Limb (tissue), 2 donors: ENCODE data around the gene TMEM267.
A peak's percentile ranks its signal among the peaks of the same experiment; 100 is the strongest.
"Not testable (repeated sequence)": the region's sequence is repeated elsewhere in the genome, so short reads cannot be mapped to it uniquely, and the experiment has no call there.

Experiments used
- DNase-seq, 2 donors: peaks; one replicate each; pipeline ENCODE4 v3.0.0-alpha.2; 2016; ENCODE audit errors: extremely low spot score in 2 of 2

The TMEM267 gene, protein sequence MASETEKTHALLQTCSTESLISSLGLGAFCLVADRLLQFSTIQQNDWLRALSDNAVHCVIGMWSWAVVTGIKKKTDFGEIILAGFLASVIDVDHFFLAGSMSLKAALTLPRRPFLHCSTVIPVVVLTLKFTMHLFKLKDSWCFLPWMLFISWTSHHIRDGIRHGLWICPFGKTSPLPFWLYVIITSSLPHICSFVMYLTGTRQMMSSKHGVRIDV

DNA sequence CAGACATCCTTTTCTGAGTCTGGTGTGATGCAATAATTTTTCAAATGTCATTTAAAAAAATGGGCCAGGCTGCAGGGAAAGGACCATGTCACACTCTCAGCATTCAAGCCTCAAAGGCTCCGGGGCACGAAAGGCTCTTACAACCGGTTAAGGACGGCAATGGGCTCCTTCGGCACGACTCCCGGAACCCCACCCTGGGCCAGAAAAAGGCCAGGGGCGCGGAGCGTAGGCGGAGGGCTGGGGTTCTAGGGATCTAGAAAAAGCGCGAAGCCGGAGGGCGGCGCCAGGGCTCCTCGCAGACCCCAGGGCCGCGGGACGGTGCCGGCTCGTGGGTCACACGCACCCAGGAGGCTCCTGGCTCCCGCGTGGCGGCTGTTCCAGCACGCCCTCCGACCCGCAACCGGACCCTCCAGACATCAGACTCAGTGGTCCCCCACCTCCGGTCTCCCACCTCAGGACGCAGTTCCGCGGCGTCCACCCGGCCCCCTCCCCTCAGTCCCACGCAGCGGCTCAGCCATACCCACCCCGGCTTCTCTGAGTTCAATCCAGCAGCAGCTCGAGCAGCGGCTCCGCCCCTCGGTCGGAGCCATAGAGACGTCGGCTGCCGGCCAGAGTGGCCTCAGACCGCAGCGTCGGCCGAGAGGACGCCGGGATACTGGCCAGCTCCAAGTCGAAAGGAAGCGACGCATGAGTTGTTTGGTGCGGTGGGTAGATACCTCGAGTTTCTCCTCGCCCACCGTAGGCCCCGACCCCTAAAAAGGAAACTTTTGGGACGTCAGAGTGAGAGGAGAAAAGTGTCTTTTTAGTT, at the start of gene TMEM267:
Gene TMEM267 (minus strand): TSS at position 568 of the 808 bp plus-strand sequence. CDS start 29,896 bp downstream, outside the sequence.
- peak; percentile 93 to 94 for DNase-seq

DNA sequence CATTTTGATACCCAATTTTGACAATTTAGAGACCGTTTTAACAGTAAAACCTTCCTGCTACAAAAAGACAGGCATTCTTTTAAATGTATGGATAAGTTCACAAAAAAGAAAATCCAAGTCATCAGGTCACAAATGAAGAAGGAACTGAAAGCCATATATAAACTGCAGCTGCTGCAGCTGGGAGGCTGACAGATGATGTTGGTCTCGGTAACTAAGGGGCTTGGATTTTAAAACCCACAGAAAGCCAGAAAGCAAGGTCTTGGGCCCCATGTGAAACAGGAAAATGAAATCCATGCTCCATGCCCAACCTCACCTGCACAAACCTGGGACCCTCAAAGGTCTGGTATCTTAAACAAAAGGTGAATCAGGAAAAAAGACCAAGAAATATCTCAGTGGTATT, 47.0 kb upstream of the TMEM267 start:
- no peak for DNase-seq

DNA sequence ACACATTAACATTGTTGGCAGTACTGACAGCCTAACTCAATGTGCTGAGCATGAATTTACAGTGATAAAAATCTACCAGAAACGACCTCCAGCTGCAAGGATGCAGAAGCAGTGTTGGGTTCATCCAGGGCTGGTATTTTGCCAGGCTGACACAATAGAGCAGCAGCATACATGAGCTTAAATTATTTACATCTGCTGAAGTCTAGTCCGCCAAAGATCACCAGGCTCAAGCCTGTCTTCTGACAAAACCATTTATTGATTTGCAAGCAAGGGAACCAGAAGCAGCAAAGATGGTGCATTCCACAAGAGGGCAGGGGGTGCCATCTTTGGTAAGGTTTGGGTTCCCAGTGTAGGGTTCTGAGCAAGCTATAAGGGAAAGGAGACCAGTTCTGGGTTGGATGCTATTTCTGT, 40.0 kb upstream of the TMEM267 start:
- DNase-seq = no peak

DNA sequence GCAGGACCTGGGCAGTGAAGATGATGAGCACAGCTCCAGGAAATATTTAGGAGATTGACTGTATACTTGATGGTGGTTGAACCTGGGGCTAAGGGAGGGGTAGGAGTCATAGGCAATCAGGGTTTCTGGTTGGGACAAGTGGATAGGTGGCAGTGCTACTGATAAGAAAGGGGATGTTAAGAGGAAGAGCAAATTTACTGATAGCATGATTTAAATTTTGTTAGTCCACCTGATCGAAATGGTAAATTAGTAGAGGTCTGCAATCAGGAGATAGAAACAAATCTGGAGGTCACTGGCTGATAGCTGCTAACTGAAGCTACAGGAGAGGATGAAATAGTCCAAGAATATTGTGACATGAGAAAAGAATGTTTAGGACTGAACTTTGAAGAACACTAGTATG, 37.0 kb upstream of the TMEM267 start:
- no peak for DNase-seq

DNA sequence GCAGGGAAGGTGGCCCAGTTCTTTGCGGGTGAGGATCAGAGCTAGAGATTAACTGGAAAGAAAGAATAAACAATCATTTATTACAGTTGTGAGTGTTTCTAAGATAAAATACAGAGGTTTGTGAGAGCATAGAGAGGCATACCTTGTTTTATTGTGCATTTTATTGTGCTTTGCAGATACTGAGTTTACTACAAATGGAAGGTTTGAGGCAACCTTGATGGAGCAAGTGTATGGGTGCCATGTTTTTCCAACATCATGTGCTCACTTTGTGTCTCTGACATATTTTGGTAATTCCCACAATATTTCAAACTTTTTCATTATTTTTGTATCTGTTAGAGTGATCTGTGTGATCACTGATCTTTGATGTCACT, 32.0 kb upstream of the TMEM267 start:
- no peak for DNase-seq

DNA sequence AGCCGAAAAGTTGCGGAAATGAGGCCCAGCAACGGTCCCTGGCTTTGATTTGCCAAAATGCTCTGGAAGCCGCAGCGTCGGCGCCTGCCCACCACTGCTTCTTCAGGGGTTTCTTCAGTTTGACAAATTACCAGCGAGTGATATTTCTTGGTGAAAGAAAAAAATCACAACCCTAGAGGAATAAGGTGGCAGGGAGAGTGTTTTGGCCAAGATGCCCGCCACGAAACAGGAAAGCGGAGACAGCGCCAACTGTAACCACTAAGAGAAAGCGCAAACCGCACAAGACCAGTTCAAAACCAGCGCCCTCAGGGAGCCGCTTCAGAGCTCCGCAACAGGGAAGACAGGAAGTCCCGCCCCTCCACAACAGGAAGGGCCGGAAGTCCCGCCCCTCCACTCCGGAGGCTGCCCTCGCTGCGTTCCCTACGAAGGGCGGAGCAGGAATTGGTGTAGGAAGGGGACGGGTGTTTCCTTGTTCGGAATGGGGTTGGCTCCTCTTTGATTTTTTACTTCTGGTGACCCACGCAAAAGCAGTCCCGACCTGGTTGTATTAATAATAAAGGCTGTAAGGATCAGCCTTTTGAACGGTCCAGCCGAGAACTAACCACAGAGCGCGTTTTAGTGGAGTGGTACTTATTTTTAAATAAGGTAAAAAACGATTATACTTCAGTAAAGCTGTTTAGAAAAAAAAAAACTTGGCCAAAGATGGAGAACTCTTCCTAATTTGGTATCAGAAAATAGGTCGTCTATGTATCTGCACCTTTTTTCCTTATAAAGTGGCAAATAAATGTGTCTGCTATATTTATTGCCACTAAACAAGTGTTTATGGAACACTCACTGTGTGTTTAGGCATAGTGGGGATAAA, 31.4 kb upstream of the TMEM267 start, which contains the start of gene C5orf34:
Gene C5orf34 (minus strand): TSS at position 333 of the 862 bp plus-strand sequence. CDS start 5,809 bp downstream, outside the sequence.
- peak; percentile 97 to 98 for DNase-seq

DNA sequence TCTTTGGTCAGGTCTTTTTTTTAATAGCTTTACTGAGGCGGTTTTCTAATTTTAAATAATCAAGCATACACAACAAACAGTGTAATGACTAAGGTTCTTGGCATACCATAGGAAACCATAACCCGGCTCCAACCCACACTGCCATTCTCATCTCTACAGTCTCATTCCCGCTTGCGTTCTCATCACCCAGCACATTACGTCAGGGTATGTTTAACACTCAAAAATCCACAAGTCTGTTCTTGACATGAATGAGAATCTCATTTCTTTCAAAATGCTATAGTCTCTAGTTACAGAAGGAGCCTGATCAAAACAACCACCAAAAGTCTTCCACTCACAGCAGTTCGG, 30.8 kb upstream of the TMEM267 start:
- no peak for DNase-seq

DNA sequence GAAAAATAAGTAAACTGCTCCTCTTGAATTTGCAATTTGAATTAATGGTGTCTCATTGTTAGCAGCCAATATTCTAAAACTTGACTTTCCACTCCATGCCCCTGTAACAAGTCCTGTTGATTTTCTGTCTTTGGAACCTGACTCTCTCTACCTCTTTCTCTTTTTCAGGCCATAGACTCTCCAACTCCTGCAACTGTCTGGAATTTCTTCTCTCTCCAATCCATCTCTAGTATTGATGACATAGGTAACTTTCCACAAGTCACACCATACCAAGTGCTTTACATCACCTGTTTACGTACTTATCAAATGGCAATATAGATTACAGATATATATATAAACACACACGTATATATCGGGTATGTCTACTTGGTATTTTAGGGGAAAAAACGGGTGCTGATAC, 30.4 kb upstream of the TMEM267 start:
- no peak for DNase-seq

DNA sequence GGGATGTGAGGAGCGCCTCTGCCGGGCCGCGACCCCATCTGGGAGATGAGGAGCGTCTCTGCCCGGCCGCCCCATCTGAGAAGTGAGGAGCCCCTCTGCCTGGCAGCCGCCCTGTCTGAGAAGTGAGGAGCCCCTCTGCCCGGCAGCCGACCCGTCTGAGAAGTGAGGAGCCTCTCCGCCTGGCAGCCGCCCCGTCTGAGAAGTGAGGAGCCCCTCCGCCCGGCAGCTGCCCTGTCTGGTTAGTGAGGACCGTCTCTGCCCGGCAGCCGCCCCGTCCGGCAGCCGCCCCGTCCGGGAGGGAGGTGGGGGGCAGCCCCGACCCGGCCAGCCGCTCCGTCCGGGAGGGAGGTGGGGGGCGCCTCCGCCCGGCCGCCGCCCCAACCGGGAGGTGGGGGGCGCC, 27.4 kb upstream of the TMEM267 start:
- not testable (repeated sequence) for DNase-seq

DNA sequence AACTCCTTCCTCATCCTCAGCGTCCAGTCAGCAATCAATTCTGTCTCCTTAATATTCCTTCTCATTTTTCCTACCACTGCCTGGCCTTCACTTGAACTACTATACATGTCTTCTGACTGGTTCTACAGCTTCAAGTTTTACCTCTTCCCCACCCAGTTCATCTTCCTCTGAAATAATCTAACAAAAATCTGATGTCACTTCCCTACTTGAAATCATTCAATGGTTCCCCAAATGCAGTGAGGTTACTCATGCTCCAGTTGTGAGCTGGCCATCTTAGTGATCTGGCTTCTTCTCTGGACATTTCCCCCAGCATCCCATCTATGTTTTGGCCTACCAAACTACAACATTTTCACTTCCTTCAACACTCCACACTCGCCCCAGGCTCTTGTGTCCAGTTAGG, 14.9 kb upstream of the TMEM267 start:
- DNase-seq = no peak

DNA sequence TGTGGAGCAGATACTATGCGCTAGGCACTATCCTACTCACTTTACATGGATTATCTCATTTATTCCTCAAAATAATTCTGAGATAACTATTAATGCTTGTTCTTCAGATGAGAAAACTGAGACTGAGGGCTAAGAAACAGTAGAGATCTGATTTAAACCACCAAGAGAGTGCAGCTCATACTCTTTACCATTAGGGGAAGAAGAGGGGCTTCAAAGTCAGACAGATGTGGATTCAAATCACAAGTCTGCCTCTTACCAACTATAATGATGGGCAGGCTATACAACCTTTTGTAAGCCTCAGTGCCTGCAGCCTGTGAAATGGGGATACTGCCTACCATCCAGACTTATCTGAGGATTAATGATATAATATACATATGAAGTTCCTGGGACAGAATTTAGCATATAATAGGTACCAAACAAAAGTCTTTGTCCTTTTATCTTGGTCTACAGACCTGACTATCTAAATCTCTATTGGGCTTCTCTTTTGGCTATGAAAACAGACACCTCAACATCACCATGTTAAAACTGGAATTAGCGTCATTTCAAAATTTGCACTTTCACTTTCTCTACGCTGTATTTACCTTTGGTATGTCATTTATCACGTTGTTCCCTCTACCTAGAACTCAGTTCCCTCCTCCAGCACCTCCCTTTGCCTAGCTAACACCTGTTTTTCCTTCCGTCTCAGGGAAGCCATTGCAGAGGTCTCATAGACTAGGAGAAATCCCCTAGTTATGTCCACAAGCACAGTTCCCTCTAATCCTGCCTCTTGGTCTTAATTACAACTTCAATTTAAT, 13.8 kb upstream of the TMEM267 start:
- DNase-seq = no peak

DNA sequence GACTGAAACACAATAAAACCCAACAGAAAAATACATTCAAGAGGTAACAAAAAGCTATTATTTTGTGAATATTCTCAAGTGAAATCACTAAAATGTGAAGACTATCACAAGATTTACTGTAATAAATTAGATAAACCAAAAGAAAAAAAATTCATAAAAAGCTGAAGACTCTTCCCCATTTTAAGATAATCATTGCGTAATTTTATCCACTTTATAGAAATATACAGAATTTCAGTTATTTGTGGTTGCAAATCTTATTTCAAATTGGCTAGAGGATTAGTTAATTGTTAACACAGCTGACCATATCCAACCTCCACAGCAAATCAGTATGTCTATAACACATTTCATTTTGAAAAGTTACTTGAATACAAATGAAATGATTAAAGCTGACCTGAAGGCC, 7.7 kb upstream of the TMEM267 start:
- DNase-seq = no peak

DNA sequence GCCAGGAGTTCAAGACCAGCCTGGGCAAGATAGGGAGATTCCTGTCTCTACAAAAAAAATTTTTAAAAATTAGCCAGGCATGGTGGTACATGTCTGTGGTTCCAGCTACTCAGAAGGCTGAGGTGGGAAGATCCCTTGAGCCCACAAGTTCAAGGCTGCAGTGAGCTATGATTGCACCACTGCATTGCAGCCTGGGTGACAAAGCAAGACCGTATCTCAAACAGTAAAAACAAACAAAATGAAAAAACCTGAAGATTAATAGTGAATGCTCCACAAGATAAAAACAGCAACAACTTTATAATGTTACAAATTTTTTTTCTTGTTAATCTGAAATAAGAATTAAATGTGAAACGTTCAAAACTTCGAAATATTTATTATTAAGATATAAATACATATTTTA, 2.7 kb upstream of the TMEM267 start:
- DNase-seq = no peak

DNA sequence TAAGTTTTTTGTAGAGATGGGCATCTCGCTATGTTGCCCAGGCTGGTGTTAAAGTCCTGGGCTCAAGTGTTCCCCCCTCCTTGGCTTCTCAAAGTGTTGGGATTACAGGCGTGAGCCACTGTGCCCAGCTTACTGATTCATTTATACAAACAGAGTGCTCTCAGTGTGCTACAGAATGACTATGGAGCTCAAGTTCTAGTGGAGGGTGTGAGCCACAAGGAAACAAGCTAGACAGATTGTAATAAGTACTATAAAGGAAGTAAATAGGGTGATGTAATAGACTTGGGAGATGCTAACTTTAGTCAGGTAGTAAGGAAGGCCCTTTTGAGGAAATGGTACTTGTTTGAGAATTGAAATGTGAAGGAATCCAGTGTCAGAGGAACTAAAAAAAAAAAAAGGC, 1.7 kb upstream of the TMEM267 start:
- DNase-seq = no peak

DNA sequence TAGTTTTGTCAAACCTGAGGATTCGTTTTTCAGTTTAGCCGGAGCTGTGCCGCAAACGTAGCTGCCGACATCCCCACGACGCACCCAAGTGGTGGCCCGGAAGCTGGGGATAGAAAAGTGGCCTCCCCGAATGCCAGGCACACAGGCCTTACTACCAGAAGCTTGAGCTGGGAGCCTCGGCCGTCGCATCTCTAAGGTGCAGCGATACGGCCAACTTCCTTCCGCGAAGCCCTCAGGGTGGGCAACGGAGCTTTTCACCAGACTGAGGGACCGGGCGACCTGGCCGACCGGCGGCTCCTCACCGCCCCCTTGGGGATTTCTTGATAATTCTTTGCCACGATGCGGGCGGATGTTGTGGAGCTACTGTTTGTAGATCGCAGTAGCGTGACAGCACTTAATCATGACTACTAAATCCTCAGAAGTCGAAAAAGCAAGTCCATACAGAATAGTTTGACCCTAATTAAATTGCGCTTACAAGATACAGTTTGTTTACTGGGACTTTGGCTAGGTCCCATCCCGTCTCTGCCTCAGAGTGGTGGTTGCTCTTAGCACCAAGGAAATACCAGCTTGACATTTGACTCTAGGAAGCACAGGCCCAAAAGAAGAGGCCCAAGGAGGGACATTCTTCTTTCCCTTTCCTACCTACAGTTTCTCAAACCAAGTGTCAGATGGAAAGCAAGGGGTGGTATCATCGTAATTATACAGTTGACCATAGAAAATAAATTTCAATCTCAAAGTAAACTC, 613 bp upstream of the TMEM267 start:
- DNase-seq = peak; percentile 81 to 88

DNA sequence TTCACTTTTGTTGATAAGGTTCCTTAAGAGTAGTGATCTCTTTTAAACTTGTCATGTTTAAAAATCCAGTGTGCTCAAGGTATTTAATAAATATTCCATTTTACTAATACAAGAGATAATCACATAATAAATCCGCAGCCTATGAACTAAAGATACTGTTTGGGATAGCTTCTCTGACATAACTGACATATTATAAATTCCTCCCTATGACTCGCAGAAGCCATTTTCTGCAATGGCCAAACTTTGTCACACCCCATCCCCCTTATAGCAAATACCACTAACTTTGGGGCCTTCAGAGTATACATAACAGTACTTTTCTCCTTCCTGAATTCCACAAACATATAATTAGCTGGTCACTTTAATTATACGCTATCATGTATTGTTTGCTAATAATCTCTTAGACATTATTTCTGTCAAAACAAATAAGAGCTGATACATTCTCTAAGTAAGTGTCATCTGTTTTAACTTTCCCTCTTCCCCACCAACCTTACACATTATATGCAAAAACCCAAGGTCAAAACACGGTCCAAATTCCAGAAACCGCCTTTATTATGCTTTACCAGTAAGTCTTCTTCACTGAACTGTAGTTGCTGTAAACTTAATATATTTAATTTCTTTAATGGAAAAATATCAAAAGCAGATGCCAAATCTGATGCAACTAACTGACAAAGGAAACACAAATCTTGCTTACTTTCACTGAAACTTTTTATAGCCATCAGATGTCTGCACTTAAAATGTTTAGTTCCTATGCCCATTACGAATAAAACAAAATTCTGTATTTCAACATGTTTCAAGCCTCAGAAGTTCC, 971 bp downstream of the TMEM267 start:
- no peak for DNase-seq

DNA sequence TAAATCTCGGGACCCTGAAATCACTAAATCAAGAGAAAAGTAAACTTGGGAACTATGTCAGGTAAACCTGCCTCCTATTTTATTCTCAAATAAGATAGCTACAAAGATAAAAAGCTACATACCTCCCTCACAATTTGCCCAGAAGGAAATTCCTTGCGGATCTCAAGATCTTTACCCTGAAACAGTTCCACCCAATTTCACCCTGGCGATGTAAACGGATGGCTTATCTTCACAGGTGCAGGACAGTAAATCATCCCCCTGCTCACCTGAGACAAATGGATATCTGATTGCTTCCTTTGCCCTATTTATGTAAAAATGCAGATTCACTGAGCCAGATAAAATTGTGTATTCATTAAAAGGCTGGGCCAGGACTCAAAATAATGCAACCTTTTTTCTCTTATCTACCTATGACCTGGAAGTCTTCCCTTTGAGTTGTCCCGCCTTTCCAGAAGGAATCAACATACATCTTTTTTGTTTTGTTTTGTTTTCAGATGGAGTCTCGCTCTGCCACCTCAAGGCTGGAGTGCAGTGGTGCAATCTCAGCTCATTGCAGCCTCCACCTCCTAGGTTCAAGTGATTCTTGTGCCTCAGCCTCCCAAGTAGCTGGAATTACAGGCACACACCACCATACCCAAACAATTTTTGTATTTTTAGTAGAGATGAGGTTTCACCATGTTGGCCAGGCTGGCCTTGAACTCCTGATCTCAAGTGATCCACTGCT, 13.8 kb downstream of the TMEM267 start:
- no peak for DNase-seq

DNA sequence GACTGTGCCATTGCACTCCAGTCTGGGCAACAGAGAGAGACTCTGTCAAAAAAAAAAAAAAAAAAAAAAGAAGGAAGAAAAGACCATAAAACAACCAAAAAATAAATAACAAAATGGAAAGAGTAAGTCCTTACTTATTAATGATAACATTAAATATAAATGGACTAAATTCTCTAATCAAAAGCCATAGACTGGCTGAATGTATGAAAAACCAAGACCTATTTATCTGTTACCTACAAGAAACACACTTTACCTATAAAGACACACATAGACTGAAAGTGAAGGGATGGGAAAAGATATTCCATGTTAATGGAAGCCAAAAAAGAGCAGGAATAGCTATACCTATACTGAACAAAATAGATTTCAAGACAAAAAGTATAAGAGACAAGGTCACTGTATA, 16.6 kb downstream of the TMEM267 start:
- no peak for DNase-seq

DNA sequence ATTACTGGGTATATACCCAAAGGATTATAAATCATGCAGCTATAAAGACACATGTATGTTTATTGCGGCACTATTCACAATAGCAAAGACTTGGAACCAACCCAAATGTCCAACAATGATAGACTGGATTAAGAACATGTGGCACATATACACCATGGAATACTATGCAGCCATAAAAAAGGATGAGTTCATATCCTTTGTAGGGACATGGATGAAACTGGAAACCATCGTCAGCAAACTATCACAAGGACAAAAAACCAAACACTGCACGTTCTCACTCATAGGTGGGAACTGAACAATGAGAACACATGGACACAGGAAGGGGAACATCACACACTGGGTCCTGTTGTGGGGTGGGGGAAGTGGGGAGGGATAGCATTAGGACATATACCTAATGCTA, 18.2 kb downstream of the TMEM267 start:
- DNase-seq = not testable (repeated sequence)
